Measurements from ENCODE around the gene PCDHGA6.
"Not testable (repeated sequence)": the region's sequence is repeated elsewhere in the genome, so short reads cannot be mapped to it uniquely, and the experiment has no call there.

The PCDHGA6 gene

DNA sequence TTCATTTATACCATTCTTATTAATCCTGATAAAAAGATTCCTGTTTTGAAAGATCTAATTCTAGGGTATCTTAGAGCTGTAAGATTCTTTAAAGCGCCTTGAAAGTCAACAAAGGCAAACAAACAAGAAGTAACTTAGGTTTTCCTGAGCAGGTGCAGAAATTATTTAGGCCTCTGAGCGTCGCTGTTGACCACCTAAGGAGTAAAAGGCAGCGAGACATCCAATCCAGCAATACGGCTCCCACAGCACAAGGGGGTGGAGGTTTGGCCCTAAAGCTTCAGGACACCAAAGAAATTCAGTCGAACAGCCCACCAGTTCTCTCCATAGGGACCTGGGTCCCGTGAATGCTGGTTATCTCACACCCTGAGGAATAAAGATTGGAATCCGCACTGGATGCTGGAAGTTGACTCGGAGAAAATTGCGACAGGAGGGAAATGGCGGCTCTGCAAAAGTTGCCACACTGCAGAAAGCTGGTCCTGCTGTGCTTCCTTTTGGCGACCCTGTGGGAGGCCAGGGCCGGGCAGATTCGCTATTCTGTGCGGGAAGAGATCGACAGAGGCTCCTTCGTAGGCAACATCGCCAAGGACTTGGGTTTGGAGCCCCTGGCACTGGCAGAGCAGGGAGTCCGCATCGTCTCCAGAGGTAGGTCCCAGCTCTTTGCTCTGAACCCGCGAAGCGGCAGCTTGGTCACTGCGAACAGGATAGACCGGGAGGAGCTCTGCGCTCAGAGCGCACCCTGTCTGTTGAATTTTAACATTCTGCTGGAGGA is 35.0 kb upstream of the PCDHGA6 start, which contains the start of gene PCDHGA2:
TSS of gene PCDHGA2 (plus strand) at position 223 of the 769 bp plus-strand sequence.
- ChIA-PET CTCF (interaction anchor here (0.7 to 4.2 kb wide), 22 partner anchors 8 to 231 kb away, joined by 3 to 65 read pairs (median 6); partner anchors contain the start of genes PCDHB14, PCDHGA1, PCDHGA12 and PCDHGA4), POLR2A (no interaction called here)
- DNase-seq (ENCODE audit: low read depth, low spot score): no peak
- H3K4me3 ChIP-seq (ENCODE audit: low read depth, low read length): peak within 1 kb of the TSS; percentile 51
- TF ChIP-seq, protein P1, sequence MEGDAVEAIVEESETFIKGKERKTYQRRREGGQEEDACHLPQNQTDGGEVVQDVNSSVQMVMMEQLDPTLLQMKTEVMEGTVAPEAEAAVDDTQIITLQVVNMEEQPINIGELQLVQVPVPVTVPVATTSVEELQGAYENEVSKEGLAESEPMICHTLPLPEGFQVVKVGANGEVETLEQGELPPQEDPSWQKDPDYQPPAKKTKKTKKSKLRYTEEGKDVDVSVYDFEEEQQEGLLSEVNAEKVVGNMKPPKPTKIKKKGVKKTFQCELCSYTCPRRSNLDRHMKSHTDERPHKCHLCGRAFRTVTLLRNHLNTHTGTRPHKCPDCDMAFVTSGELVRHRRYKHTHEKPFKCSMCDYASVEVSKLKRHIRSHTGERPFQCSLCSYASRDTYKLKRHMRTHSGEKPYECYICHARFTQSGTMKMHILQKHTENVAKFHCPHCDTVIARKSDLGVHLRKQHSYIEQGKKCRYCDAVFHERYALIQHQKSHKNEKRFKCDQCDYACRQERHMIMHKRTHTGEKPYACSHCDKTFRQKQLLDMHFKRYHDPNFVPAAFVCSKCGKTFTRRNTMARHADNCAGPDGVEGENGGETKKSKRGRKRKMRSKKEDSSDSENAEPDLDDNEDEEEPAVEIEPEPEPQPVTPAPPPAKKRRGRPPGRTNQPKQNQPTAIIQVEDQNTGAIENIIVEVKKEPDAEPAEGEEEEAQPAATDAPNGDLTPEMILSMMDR (IDR thresholded peaks at IDR 0.05; ENCODE audit: insufficient read depth, low read length, missing control alignments): peak; percentile 53

DNA sequence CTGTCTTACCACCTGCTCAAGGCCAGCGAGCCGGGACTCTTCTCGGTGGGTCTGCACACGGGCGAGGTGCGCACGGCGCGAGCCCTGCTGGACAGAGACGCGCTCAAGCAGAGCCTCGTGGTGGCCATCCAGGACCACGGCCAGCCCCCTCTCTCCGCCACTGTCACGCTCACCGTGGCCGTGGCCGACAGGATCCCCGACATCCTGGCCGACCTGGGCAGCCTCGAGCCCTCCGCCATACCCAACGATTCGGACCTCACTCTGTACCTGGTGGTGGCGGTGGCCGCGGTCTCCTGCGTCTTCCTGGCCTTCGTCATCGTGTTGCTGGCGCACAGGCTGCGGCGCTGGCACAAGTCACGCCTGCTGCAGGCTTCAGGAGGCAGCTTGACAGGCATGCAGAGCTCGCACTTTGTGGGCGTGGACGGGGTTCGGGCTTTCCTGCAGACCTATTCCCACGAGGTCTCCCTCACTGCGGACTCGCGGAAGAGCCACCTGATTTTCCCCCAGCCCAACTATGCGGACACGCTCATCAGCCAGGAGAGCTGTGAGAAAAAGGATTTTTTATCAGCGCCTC is 32.8 kb upstream of the PCDHGA6 start:
- DNase-seq (ENCODE audit: low read depth, low spot score); H3K4me3 ChIP-seq (ENCODE audit: low read depth, low read length); POLR2A ChIA-PET: not testable (repeated sequence)
- CTCF ChIA-PET: interaction anchor here (4.2 kb wide), 1 partner anchor 223 kb away, joined by 65 read pairs; no protein-coding TSS in a partner anchor

DNA sequence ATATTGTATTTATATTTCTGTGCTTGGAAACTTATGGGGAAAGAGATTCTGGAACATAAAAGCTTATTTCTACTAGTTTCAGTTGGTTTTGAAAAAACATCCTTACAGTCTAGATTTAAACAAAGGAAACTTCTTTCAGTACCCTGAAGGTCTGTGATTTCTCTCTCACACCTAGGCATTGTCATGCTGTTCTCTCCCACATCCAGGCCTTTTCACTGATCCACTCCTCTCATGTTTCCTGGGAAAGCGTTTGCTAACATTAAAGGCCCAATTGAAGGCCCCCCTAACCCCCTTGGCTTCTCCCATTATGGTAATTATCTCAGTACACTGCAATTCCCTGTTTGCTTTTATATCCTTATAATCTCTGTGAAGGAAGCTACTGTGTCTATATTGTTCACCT is 30.9 kb upstream of the PCDHGA6 start:
- TF ChIP-seq, protein P1 (IDR thresholded peaks at IDR 0.05; ENCODE audit: insufficient read depth, low read length, missing control alignments): no peak

DNA sequence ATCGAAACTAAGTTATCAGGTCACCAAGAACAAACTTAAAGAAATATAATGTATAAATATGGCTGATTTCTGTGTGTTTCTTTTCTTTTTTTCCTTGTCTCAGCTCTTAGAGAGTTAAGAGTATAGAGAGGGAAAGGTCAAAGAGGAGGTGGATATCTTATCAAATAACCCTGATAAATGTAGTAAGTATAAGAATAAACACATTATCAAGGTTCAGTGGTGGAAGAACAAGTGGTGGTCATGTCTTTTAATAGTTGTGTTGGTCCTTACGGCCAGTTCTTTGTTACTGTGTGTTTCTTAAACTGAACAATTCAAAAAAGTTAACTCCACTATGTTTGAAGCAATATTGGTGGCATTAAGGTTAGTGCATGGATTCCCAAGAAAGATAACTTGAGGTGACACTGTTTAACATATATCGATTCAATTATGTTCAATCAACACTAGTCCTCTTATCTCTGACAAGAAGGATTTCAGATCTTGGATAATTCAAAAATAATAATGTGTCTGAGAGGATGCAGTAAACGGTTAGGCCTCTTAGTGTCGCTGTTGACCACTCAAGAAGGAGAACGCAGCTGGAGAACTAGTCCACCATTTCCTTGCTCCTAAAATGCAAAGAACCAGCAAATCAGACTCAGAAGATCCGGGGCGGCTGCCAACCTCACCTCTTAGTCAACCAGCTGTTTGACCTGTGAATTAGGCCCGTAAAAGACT is 30.3 kb upstream of the PCDHGA6 start, which contains the start of gene PCDHGA3:
TSS of gene PCDHGA3 (plus strand) at position 588 of the 711 bp plus-strand sequence. CDS start 205 bp downstream, outside the sequence.
- no peak for DNase-seq (ENCODE audit: low read depth, low spot score)
- H3K4me3 ChIP-seq (ENCODE audit: low read depth, low read length): peak within 1 kb of the TSS; percentile 43
- TF ChIP-seq, protein P1 (IDR thresholded peaks at IDR 0.05; ENCODE audit: insufficient read depth, low read length, missing control alignments): no peak
- POLR2A ChIA-PET: no interaction called here
- CTCF ChIA-PET: interaction anchor here (0.7 to 10.4 kb wide), 24 partner anchors 9 to 232 kb away, joined by 3 to 134 read pairs (median 4); partner anchors contain the start of genes PCDHGA1, PCDHGA11, PCDHGA4 and PCDHGA5

More for the DNA sequence above, 30.9 kb upstream of the PCDHGA6 start:
- CTCF ChIA-PET: interaction anchor here (0.7 to 10.4 kb wide), 19 partner anchors 8 to 226 kb away, joined by 3 to 134 read pairs (median 5); partner anchors contain the start of genes PCDHGA1, PCDHGA10, PCDHGA4 and PCDHGA9
- POLR2A ChIA-PET: no interaction called here
- no peak for DNase-seq (ENCODE audit: low read depth, low spot score)
- H3K4me3 ChIP-seq (ENCODE audit: low read depth, low read length): no peak overlapping the region

- no peak for DNase-seq (ENCODE audit: low read depth, low spot score)
- ChIA-PET POLR2A (no interaction called here), CTCF (interaction anchor here (0.9 to 10.4 kb wide), 20 partner anchors 9 to 231 kb away, joined by 3 to 134 read pairs (median 4); partner anchors contain the start of genes PCDHGA1, PCDHGA11, PCDHGA4 and PCDHGA5)
- H3K4me3 ChIP-seq (ENCODE audit: low read depth, low read length): peak overlapping the region; percentile 43
- TF ChIP-seq, protein P1 (IDR thresholded peaks at IDR 0.05; ENCODE audit: insufficient read depth, low read length, missing control alignments): no peak
Measured at GRCh38 chr5:141343953-141344463, 29.7 kb upstream of the PCDHGA6 start.

GRCh38 chr5:141345327-141345726 is 28.4 kb upstream of the PCDHGA6 start:
- CTCF ChIA-PET: interaction anchor here (1.1 to 10.4 kb wide), 4 partner anchors 13 to 221 kb away, joined by 3 to 134 read pairs (median 18); no protein-coding TSS in a partner anchor
- TF ChIP-seq, protein P1 (IDR thresholded peaks at IDR 0.05; ENCODE audit: insufficient read depth, low read length, missing control alignments): no peak
- no peak overlapping the region for H3K4me3 ChIP-seq (ENCODE audit: low read depth, low read length)
- POLR2A ChIA-PET: no interaction called here
- no peak for DNase-seq (ENCODE audit: low read depth, low spot score)

DNA sequence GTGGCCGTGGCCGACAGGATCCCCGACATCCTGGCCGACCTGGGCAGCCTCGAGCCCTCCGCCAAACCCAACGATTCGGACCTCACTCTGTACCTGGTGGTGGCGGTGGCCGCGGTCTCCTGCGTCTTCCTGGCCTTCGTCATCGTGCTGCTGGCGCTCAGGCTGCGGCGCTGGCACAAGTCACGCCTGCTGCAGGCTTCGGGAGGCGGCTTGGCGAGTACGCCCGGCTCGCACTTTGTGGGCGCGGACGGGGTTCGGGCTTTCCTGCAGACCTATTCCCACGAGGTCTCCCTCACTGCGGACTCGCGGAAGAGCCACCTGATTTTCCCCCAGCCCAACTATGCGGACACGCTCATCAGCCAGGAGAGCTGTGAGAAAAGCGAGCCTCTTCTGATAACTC is 27.7 kb upstream of the PCDHGA6 start:
- DNase-seq (ENCODE audit: low read depth, low spot score); POLR2A ChIA-PET; H3K4me3 ChIP-seq (ENCODE audit: low read depth, low read length): not testable (repeated sequence)
- CTCF ChIA-PET: interaction anchor here (1.1 to 10.4 kb wide), 5 partner anchors 10 to 228 kb away, joined by 3 to 134 read pairs (median 4); no protein-coding TSS in a partner anchor
